Transverse colon (tissue), 4 donors: ENCODE measurements around the gene TULP1.

Experiments
- POLR2A ChIP-seq: fragments of 450-650 bp; IDR thresholded peaks from one replicate; pipeline ENCODE4 v1.6.1; 2016; ENCODE audit warnings: antibody characterized with exemption, mild to moderate bottlenecking, moderate library complexity
- POLR2AphosphoS5 ChIP-seq, 3 donors: sonication (generic); formaldehyde crosslinking; IDR thresholded peaks; one replicate each; pipeline ENCODE4 v1.6.1; 2016; ENCODE audit warnings: antibody characterized with exemption in 3 of 3
- TF ChIP-seq, protein P1 (sequence below), 5 experiments: fragments of 200-600 bp in 3 of 5; fragments of 450-650 bp in 2 of 5; sonication (generic) in 3 of 5; IDR thresholded peaks; 1 replicate in 2 of 5; 2 replicates in 3 of 5; pipeline ENCODE4 v1.5.1; 2016 to 2017; ENCODE audit warnings: antibody characterized with exemption in 5 of 5, inconsistent platforms in 3 of 5, mild to moderate bottlenecking in 2 of 5, moderate library complexity in 1 of 5

DNA sequence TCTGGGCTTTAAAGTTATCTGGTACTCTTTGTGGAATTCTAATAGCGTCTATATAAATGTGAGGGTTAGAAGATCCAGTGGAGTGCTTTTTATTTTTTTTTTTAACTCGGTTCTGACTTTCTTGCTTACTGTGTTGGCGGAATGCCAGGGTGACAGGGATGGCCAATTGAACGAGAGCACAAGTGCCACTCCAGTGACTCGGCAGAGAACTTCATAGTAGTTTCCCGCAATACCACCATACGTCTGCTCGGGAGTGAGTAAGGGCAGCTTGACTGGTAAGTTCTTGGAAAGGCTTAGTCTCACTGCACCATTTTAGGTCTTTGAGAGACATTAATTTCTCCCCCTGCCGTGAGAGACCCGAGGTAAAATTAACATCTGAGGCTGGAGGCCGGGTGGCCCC is 49.4 kb upstream of the TULP1 start:
- TF ChIP-seq, protein P1, sequence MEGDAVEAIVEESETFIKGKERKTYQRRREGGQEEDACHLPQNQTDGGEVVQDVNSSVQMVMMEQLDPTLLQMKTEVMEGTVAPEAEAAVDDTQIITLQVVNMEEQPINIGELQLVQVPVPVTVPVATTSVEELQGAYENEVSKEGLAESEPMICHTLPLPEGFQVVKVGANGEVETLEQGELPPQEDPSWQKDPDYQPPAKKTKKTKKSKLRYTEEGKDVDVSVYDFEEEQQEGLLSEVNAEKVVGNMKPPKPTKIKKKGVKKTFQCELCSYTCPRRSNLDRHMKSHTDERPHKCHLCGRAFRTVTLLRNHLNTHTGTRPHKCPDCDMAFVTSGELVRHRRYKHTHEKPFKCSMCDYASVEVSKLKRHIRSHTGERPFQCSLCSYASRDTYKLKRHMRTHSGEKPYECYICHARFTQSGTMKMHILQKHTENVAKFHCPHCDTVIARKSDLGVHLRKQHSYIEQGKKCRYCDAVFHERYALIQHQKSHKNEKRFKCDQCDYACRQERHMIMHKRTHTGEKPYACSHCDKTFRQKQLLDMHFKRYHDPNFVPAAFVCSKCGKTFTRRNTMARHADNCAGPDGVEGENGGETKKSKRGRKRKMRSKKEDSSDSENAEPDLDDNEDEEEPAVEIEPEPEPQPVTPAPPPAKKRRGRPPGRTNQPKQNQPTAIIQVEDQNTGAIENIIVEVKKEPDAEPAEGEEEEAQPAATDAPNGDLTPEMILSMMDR (IDR thresholded peaks at IDR 0.05) = no peak
- TF ChIP-seq POLR2AphosphoS5 (IDR thresholded peaks at IDR 0.05) (no peak), POLR2A (no peak)
